GM19351 (cell line): ENCODE data around the gene CCDC28B.

Experiments
- ATAC-seq: cut with Tn5 transposase; IDR thresholded peaks from one replicate; pipeline ENCODE4 v1.9.1; 2021; ENCODE audit warnings: mild to moderate bottlenecking, moderate library complexity; ENCODE audit not compliant: unreplicated experiment

CCDC28B gene

GRCh38 chr1:32249831-32250525, 49.6 kb downstream of the CCDC28B start:
- peak; percentile 51 for ATAC-seq

DNA sequence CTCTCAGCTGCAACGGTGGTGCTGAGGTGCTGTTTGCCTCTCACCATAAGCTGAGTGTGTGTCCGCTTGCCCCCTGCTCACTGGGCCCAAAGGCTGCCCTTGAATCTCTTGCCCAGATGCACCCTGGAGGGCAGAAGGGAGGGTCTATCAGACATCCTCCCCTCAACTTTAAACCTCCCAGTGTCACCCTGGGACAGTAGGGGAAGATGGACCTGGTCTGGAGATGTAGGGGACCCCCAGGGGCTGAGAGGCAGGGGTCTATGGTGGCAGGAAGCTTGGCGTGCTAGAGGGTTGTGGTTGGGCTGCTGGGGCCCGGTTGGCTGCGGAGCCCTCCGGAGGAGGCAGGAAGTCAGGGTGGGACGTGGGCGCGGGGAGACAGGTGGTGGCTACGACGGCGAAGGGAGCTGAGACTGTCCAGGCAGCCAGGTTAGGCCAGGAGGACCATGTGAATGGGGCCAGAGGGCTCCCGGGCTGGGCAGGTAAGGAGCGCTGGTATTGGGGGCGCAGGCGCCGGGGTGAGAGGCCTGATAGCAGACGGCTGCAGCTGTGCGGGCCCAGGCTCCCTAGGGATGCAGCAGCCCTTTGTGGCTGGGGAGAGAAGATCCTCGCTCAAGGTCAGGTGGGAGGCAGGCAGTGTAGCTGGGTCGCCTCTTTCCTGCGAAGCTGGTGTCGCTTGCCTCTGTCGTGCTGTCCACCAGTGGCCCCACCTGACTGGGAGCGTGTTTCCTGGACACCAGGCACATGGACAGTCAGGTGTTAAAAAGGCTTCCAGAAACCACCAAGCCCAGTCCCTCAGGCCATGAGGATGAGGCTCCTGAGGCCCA, 50.7 kb downstream of the CCDC28B start, which contains the start of gene LCK:
Gene LCK, plus strand, starts transcription at position 373 of the 824 bp plus-strand sequence. CDS start 23,065 bp downstream, outside the sequence.
- peak; percentile 29 for ATAC-seq
